ENCODE results near the gene SYT17. TPM values are rescaled to one million over a fixed set of nuclear protein-coding genes. Genes with fewer than 3 reads are reported as not detected.

The SYT17 gene, protein sequence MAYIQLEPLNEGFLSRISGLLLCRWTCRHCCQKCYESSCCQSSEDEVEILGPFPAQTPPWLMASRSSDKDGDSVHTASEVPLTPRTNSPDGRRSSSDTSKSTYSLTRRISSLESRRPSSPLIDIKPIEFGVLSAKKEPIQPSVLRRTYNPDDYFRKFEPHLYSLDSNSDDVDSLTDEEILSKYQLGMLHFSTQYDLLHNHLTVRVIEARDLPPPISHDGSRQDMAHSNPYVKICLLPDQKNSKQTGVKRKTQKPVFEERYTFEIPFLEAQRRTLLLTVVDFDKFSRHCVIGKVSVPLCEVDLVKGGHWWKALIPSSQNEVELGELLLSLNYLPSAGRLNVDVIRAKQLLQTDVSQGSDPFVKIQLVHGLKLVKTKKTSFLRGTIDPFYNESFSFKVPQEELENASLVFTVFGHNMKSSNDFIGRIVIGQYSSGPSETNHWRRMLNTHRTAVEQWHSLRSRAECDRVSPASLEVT
- polyA plus RNA-seq = 1 to 10 TPM; 3.5 to 6.2 TPM

DNA sequence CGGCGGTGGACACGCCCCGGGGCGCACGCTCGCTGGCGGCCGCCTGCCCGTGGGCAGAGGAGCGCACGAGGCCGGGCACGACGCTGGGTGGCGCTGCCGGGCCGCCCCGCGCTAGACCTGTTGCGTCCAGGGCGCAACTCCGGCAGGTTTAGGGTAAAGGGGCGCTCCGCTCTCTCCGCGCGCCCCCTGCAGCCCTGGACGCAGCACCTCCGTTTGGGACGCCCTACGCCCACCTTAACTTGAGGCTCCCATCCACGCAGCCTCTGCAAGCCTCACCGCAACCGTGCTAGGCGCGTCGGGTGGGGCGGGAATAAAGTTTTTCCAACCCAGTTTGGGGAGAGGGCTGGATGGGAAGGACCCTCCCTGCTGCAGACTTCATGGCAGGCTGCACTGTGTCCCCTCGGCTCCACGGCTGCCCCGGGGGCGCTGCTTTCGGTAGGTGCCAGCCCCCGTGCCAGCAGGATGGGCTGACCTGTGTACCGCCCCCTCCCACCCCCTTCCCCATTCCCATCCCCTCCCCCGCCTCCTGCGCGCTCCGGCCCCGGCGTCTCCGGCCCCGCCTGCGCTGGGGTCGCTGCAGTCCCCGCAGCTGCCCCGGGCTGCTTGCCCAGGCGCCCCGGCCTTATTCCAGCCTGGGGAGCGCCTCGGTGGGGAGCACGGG lies at the start of gene SYT17:
Gene SYT17, plus strand, starts transcription at position 531 of the 661 bp plus-strand sequence. CDS start 407 bp downstream, outside the sequence.
- H3K9me3 ChIP-seq (ENCODE audit: control insufficient read depth in 2 of 2, insufficient read depth in 1 of 2, low read depth in 1 of 2, low read length in 1 of 2) = peaks cover 0 to 4% of the 10 kb centered on the region in 2 donors
- WGBS, 2 donors = 1% methylated on average over 34 to 63 of the region's 63 CpGs
- peaks cover 0 to 3% of the 10 kb centered on the region in 2 donors for H3K4me1 ChIP-seq (ENCODE audit: control insufficient read depth in 2 of 2, insufficient read depth in 2 of 2, low read length in 1 of 2)
- H3K27me3 ChIP-seq (ENCODE audit: control insufficient read depth in 1 of 2, insufficient read depth in 2 of 2, low read length in 2 of 2) = no peaks in the 10 kb centered on the region
- H3K27ac ChIP-seq (ENCODE audit: low read depth in 2 of 2, low read length in 1 of 2) = peak within 1 kb of the TSS in 1 of 2 donors; percentile 29
- H3K36me3 ChIP-seq (ENCODE audit: control insufficient read depth in 2 of 2, insufficient read depth in 2 of 2, low read length in 1 of 2) = no peaks in the 10 kb centered on the region
- peak within 1 kb of the TSS; percentile 64 to 72 for H3K4me3 ChIP-seq (ENCODE audit: low read depth in 1 of 2, low read length in 2 of 2)

DNA sequence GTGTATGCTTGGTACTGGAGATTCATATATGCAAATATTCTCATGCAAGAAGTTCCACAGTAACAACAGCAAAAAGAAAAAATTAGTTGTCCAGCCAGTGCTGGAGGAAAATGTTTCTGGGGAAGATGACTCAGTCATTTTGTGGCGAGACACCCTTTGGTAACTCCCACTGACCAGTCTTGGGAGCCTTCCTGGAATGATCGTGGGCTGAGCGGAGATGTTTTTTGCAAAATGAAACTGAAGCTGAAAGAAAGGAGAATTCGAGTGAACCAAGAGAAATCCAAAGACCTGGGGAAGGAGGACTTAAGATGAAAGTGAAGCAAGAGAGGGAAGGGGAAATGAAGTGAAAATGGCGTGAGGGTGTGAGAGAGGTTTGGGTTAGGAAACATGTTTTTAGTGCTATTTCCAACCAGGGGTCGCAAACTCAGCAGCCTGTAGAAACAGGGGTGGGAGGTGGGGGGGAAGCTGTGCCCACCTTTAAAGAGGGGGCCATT lies 49.1 kb upstream of the SYT17 start:
- 11 to 41% methylated on average over 6 of the region's 6 CpGs for WGBS, 2 donors

DNA sequence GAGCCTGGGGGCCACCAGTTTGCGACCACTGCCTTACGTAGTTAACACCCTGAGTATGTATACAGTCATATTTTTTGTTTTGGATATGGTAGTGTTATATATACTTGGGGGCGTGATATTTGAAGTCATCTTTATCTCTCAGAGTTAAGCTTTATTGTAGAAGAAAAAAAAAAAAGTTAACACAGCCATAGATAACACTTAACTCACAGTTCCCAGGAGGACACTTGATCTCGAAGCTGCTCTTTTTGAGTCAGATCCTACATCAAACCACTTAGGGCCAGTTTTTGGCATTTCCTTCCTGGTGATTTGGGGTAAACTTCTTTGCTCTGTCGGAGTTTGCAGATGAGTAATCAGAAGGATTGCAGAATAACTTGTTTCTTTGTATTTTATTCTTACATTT lies 48.5 kb upstream of the SYT17 start:
- Histone ChIP-seq H3K36me3 (ENCODE audit: control insufficient read depth in 2 of 2, insufficient read depth in 2 of 2, low read length in 1 of 2) (peaks cover 0 to 4% of the 10 kb centered on the region in 2 donors), H3K4me1 (ENCODE audit: control insufficient read depth in 2 of 2, insufficient read depth in 2 of 2, low read length in 1 of 2) (peaks cover 9 to 13% of the 10 kb centered on the region in 2 donors), H3K27ac (ENCODE audit: low read depth in 2 of 2, low read length in 1 of 2) (peak overlapping the region; percentile 85), H3K27me3 (ENCODE audit: control insufficient read depth in 1 of 2, insufficient read depth in 2 of 2, low read length in 2 of 2) (no peaks in the 10 kb centered on the region), H3K4me3 (ENCODE audit: low read depth in 1 of 2, low read length in 2 of 2) (peak overlapping the region in 1 of 2 donors; percentile 35), H3K9me3 (ENCODE audit: control insufficient read depth in 2 of 2, insufficient read depth in 1 of 2, low read depth in 1 of 2, low read length in 1 of 2) (no peaks in the 10 kb centered on the region)
- 34 to 41% methylated on average over 5 of the region's 5 CpGs for WGBS, 2 donors

More for the DNA sequence above, 49.1 kb upstream of the SYT17 start:
- peak overlapping the region; percentile 85 for H3K27ac ChIP-seq (ENCODE audit: low read depth in 2 of 2, low read length in 1 of 2)
- no peaks in the 10 kb centered on the region for H3K27me3 ChIP-seq (ENCODE audit: control insufficient read depth in 1 of 2, insufficient read depth in 2 of 2, low read length in 2 of 2)
- no peaks in the 10 kb centered on the region for H3K9me3 ChIP-seq (ENCODE audit: control insufficient read depth in 2 of 2, insufficient read depth in 1 of 2, low read depth in 1 of 2, low read length in 1 of 2)
- peaks cover 0 to 4% of the 10 kb centered on the region in 2 donors for H3K36me3 ChIP-seq (ENCODE audit: control insufficient read depth in 2 of 2, insufficient read depth in 2 of 2, low read length in 1 of 2)
- peaks cover 9 to 13% of the 10 kb centered on the region in 2 donors for H3K4me1 ChIP-seq (ENCODE audit: control insufficient read depth in 2 of 2, insufficient read depth in 2 of 2, low read length in 1 of 2)
- peak overlapping the region; percentile 10 to 35 for H3K4me3 ChIP-seq (ENCODE audit: low read depth in 1 of 2, low read length in 2 of 2)

DNA sequence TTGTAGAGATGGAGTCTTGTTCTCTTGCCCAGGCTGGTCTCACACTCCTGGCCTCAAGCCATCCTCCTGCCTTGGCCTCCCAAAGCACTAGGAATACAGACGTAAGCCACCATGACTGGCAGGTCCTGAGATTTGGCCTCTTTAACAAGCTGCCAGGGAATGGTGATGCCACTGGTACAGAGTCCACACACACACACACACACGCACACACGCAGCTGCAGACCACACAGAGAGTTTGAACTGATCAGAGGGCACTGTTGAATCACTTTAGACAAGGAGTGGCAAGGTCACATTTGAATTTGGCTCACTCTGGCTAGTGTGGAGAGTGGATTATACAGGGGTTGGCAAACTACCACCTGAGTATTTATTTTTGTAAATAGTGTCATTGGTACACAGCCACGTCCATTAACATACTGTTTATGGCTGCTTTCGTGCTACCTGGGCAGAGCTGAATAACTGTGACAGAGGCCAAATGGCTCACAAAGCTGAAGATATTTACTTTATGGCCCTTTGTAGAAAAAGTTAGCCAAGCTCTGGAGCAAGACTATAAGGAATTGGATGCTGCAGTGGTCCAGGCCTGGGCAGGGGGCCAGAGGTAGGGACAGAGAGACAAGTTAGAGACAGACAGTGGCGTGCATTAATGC lies 44.4 kb upstream of the SYT17 start:
- Histone ChIP-seq H3K36me3 (ENCODE audit: control insufficient read depth in 2 of 2, insufficient read depth in 2 of 2, low read length in 1 of 2) (no peaks in the 10 kb centered on the region), H3K9me3 (ENCODE audit: control insufficient read depth in 2 of 2, insufficient read depth in 1 of 2, low read depth in 1 of 2, low read length in 1 of 2) (peaks cover 0 to 3% of the 10 kb centered on the region in 2 donors), H3K27me3 (ENCODE audit: control insufficient read depth in 1 of 2, insufficient read depth in 2 of 2, low read length in 2 of 2) (no peaks in the 10 kb centered on the region), H3K4me3 (ENCODE audit: low read depth in 1 of 2, low read length in 2 of 2) (no peak overlapping the region), H3K27ac (ENCODE audit: low read depth in 2 of 2, low read length in 1 of 2) (peak overlapping the region; percentile 43 to 59), H3K4me1 (ENCODE audit: control insufficient read depth in 2 of 2, insufficient read depth in 2 of 2, low read length in 1 of 2) (peaks cover 2 to 3% of the 10 kb centered on the region in 2 donors)
- WGBS, 2 donors = 52 to 53% methylated on average over 6 of the region's 6 CpGs

DNA sequence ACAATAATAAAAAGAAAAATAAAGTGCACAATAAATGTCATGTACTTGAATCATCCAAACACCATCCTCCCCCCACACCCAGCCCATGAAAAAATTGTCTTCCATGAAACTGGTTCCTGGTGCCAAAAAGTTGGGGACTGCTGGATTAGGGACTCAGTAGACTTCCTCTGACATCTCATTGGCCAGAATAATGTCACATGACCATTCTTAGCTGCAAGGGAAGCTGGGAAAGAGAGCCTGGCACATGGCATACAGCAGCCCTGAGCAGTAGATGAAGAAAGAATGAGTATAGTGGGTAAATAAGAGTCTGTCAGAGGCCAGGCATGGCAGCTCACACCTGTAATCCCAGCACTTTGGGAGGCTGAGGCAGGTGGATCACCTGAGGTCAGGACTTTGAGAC lies 41.7 kb upstream of the SYT17 start:
- no peaks in the 10 kb centered on the region for H3K27me3 ChIP-seq (ENCODE audit: control insufficient read depth in 1 of 2, insufficient read depth in 2 of 2, low read length in 2 of 2)
- H3K27ac ChIP-seq (ENCODE audit: low read depth in 2 of 2, low read length in 1 of 2) = no peak overlapping the region
- peaks cover 2 to 3% of the 10 kb centered on the region in 2 donors for H3K4me1 ChIP-seq (ENCODE audit: control insufficient read depth in 2 of 2, insufficient read depth in 2 of 2, low read length in 1 of 2)
- peaks cover 0 to 3% of the 10 kb centered on the region in 2 donors for H3K9me3 ChIP-seq (ENCODE audit: control insufficient read depth in 2 of 2, insufficient read depth in 1 of 2, low read depth in 1 of 2, low read length in 1 of 2)
- H3K36me3 ChIP-seq (ENCODE audit: control insufficient read depth in 2 of 2, insufficient read depth in 2 of 2, low read length in 1 of 2) = no peaks in the 10 kb centered on the region
- H3K4me3 ChIP-seq (ENCODE audit: low read depth in 1 of 2, low read length in 2 of 2) = no peak overlapping the region

DNA sequence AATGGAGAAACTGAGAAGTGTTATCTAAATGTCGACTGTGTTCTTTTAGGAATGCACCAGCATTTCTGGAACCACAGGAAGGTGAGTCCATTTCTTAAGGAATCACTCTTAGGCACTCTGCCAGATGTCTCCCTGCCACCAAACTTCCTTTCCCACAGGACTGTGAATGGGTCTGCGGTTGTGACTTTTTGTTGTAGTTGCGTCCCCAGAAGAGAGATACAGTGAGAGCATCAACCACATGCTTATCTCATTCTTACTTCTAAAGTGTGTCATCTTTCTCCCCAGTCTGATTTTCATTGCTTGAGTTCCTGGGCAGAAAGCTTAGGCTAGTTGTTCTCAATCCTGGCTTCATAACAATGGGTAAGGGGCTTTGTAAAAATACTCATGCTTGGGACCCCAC lies 40.8 kb upstream of the SYT17 start:
- Histone ChIP-seq H3K36me3 (ENCODE audit: control insufficient read depth in 2 of 2, insufficient read depth in 2 of 2, low read length in 1 of 2) (no peaks in the 10 kb centered on the region), H3K9me3 (ENCODE audit: control insufficient read depth in 2 of 2, insufficient read depth in 1 of 2, low read depth in 1 of 2, low read length in 1 of 2) (peaks cover 0 to 3% of the 10 kb centered on the region in 2 donors), H3K27ac (ENCODE audit: low read depth in 2 of 2, low read length in 1 of 2) (no peak overlapping the region), H3K4me1 (ENCODE audit: control insufficient read depth in 2 of 2, insufficient read depth in 2 of 2, low read length in 1 of 2) (peaks cover 0 to 3% of the 10 kb centered on the region in 2 donors), H3K27me3 (ENCODE audit: control insufficient read depth in 1 of 2, insufficient read depth in 2 of 2, low read length in 2 of 2) (no peaks in the 10 kb centered on the region), H3K4me3 (ENCODE audit: low read depth in 1 of 2, low read length in 2 of 2) (no peak overlapping the region)
- 79 to 83% methylated on average over 3 of the region's 3 CpGs for WGBS, 2 donors

DNA sequence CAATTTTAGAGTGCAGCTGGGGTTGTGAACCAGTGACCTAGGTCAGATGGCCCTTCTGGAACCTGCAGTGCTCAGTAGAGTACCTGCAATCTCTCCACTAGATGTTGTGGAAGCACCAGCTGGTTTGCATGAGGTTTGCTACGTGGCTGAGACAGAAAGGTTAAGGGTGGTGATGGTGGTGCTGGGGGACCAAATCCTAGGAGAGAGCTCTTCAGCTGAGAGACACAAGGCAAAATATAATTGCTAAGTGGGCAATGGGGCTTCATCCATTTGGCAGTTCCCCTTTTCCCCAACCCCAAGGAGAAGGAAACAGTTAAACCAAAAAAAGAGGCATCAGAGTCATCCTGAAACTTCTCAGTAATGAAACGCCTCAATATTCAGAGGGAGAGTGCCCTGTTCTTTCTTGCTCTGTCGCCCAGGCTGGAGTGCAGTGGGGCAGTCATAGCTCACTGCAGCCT lies 40.3 kb upstream of the SYT17 start:
- no peaks in the 10 kb centered on the region for H3K27me3 ChIP-seq (ENCODE audit: control insufficient read depth in 1 of 2, insufficient read depth in 2 of 2, low read length in 2 of 2)
- no peaks in the 10 kb centered on the region for H3K4me1 ChIP-seq (ENCODE audit: control insufficient read depth in 2 of 2, insufficient read depth in 2 of 2, low read length in 1 of 2)
- H3K4me3 ChIP-seq (ENCODE audit: low read depth in 1 of 2, low read length in 2 of 2) = no peak overlapping the region
- 70 to 76% methylated on average over 3 of the region's 3 CpGs for WGBS, 2 donors
- no peak overlapping the region for H3K27ac ChIP-seq (ENCODE audit: low read depth in 2 of 2, low read length in 1 of 2)
- H3K36me3 ChIP-seq (ENCODE audit: control insufficient read depth in 2 of 2, insufficient read depth in 2 of 2, low read length in 1 of 2) = no peaks in the 10 kb centered on the region
- peaks cover 0 to 3% of the 10 kb centered on the region in 2 donors for H3K9me3 ChIP-seq (ENCODE audit: control insufficient read depth in 2 of 2, insufficient read depth in 1 of 2, low read depth in 1 of 2, low read length in 1 of 2)

DNA sequence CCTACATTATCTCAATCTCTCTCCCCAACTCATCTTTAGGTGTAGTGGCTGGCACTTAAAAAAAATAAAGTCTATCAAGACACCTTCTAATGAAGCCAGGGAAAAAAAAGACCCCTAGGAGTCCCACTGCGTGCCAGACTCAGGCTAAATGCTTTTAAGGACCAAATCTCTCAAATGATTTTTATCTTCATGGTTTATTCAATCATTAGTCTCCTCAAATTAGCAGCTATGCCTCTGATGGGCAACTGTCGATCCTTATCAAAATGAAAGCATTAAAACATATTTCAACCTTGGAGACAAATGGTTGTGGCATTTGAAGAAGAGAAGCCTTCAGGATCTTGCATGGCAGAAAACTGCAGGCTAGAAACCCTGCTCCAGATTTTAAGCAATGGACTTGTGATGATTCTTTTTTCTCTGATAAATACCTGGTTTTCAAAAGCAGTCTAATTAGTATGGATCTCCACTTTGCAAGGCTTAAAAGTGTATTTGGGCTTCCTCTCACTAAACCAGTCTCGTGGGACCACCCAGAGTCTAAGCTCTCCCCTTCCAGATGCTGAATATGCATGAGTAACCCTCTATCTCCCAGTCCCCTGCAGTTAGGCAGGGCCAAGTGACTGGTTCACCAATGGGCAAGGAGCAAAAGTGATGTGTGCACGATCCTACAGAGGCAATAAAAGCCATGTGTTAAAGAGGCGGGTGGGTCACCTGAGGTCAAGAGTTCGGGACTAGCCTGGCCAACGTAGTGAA lies 39.4 kb upstream of the SYT17 start:
- 76 to 82% methylated on average over 7 of the region's 7 CpGs for WGBS, 2 donors
- Histone ChIP-seq H3K4me1 (ENCODE audit: control insufficient read depth in 2 of 2, insufficient read depth in 2 of 2, low read length in 1 of 2) (peaks cover 0 to 2% of the 10 kb centered on the region in 2 donors), H3K36me3 (ENCODE audit: control insufficient read depth in 2 of 2, insufficient read depth in 2 of 2, low read length in 1 of 2) (no peaks in the 10 kb centered on the region), H3K27ac (ENCODE audit: low read depth in 2 of 2, low read length in 1 of 2) (no peak overlapping the region), H3K27me3 (ENCODE audit: control insufficient read depth in 1 of 2, insufficient read depth in 2 of 2, low read length in 2 of 2) (no peaks in the 10 kb centered on the region), H3K9me3 (ENCODE audit: control insufficient read depth in 2 of 2, insufficient read depth in 1 of 2, low read depth in 1 of 2, low read length in 1 of 2) (peaks cover 0 to 3% of the 10 kb centered on the region in 2 donors), H3K4me3 (ENCODE audit: low read depth in 1 of 2, low read length in 2 of 2) (no peak overlapping the region)
